NCI-H2227 (cell line): ENCODE results near the gene EARS2.
A peak's percentile ranks its signal among the peaks of the same experiment; 100 is the strongest.
"Not testable (repeated sequence)": the region's sequence is repeated elsewhere in the genome, so short reads cannot be mapped to it uniquely, and the experiment has no call there.

Source experiments
- DNase-seq: peaks from one replicate; lab custom pipeline; 2025; ENCODE audit not compliant: unreplicated experiment; lab: John Stamatoyannopoulos, UW

Gene EARS2

GRCh38 chr16:23556881-23557778 lies at the start of gene EARS2, which contains the start of gene UBFD1:
Gene EARS2, minus strand, starts transcription at chr16:23557350. Its CDS starts 7 bp downstream, at chr16:23557343.
Gene UBFD1, plus strand, starts transcription at chr16:23557727. Its CDS starts 16 bp downstream, at chr16:23557743.
- DNase-seq = peak; percentile 98

DNA sequence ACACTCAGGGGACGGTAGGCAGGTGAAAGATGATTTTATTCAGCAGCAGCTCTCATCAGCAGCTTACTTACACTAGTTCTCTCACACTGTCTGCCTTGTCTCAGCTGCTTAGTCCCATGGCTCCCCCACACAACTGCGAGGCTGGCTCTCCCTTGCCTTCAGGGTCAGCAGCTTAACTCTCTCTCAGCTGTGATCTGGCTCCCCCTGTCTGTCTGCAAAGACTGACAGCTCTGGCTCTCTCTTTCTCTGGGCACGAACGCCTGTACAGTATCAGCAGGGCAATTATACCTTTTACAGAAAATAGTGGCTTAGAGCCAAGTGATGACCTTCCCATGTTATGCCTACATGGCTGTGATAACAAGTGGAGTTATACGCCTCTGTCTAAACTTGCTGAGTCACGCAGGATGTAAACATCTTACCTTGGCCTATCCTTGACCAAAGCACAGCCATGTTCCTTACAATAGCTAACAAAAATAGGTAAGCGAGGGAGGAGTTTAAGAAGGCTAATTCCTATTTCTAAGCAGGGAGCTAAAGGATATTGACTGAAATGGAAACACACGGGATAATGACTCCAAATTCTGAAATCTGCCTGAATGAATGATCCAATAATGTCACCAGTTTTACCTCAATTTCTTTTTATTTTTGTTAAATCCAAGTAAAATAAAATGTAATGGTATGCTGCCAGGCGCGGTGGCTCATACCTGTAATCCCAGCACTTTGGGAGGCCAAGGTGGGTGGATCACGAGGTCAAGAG lies 40.0 kb upstream of the EARS2 start:
- DNase-seq = peak; percentile 44

DNA sequence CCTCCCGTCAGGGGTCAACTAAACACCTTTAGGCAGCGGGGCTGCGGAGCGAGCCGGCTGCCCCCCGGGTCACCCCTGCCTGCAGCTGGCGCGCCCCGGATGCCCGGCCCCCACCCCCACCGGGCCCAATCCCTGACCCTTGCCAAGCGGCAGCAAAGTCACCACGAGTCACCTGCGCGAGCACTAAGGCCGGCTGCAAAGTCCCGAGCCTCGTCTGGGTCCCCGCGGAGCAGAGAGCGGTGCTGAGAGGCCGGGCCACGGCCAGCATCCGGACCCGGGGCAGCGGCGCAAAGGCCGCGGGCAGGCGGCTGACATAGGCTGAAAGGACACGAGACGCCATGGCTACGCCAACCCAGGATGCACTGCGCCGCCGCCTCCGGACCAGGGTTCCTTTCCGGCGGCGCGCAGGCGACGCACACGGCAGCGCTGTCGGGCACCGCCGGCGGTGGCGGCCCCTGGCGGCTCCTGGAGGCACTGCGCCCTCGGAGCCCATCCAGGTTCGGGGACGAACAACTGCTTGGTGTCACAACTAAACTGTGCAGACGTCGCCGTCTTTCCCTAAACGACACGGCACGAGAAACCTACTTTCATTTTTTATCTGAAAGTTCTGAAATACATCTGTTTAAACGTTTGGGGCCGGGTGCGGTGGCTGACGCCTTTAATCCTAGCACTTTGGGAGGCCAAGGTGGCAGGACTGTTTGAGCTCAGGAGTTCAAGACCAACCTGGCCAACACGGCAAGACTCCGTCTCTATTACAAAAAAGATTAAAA lies 39.0 kb upstream of the EARS2 start, which contains the start of gene NDUFAB1:
NDUFAB1 (minus strand) TSS at position 366 of the 770 bp plus-strand sequence; CDS start at position 340, 26 bp downstream.
- peak; percentile 94 for DNase-seq

DNA sequence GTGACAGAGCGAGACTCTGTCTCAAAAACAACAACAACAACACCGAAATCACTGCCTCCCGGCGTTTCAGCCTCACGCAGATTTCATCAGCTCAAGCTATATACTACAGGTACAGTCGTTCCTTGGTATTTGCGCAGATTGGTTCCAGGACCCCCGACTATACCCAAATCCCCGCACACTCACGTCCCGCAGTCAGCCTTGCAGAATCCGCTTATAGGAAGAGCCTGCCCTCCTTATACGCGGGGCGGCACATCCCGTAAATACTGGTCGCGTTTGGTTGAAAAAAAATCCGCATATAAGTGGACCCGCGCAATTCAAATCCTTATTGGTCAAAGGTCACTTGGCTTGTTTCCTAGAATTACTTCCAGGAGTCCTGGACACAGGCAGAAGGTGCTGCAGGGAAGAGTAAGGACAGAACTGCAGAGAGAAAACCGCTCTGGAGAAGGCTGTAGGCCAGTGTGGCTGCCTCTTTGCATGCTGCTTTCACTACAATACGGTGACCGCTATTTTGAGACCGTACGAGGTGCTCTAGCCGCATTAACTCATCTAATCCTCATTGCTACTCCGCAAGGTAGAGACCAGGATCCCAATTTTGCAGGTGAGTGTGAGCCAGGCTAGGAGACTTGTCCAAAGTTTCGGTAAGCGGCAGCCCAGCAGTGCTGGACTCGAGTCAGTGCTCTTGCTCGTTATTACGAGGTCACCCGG lies 38.2 kb upstream of the EARS2 start:
- peak; percentile 24 for DNase-seq

DNA sequence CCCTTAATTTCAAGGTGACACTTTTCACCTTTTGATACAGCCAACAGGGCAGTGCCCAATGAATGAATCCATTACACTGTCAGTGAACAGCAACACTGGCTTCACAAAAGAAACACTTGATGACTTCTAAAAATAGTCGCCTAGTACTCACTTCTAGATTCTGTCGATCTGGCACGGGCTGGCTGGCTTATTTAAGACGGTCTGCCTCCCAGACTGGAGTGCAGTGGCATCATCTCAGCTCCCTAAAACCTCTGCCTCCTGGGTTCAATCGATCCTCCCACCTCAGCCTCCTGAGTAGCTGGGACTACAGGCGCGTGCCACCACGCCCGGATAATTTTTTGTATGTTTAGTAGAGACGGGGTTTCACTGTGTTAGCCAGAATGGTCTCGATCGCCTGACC lies 37.0 kb upstream of the EARS2 start:
- DNase-seq = no peak

DNA sequence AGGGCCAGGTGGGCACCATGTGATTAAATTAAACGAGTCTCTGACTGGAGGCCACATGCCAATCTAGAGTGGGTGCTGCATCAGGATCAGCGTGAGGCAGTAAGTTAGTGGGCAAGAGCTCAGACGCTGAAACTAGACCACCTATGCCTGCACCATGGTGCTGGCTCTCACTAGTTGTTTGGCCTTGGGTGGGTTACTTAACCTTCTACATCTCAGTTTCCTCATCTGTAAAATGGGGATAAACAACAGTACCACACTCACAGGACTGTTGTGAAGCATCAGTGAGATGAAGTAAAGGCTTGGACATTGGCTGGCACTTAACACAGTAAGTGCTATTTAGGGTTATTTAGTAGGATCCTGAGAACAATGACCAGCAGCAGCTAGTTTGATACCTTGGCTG lies 33.0 kb upstream of the EARS2 start:
- DNase-seq = no peak

- no peak for DNase-seq
These were observed 30.6 kb upstream of the EARS2 start for GRCh38 chr16:23587726-23588125.

DNA sequence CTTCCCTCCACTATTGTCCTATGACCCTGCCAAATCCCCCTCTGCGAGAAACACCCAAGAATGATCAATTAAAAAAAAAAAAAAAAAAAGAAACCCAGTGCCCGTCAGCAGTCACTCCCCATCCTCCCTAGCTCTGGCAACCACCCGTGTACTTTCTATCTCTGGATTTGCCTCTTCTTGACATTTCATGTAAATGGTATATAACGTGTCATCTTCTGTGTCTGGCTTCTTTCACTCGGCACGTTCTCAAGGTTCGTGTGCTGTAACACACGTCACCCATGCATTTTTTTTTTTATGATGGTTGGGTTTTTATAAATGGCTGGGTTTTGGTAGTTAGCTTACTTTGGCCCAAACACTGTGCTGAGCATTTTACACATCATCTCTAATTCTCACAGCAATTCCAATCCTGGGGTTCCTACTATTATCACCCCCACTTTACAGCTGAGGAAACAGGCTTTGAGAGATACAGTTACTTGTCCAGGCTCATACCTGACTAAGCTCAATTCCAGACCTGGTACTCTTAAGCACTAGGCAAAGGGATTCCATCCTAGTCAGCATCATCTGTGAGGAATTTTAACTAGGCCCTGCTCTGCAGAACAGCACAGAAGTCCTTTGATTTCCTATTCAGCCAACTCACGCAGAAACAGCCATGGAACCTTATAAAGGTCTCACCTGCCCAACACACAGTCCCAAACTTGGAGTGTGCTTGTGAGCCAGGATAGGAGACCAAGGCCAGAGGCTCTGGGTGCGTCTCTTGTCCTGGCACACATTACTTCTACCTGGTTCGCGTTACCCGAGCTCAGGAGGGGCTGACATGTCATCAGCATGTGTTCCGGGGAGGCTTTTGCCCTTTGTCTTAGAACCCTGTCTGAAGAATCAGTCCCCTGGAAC lies 27.3 kb upstream of the EARS2 start:
- no peak for DNase-seq

DNA sequence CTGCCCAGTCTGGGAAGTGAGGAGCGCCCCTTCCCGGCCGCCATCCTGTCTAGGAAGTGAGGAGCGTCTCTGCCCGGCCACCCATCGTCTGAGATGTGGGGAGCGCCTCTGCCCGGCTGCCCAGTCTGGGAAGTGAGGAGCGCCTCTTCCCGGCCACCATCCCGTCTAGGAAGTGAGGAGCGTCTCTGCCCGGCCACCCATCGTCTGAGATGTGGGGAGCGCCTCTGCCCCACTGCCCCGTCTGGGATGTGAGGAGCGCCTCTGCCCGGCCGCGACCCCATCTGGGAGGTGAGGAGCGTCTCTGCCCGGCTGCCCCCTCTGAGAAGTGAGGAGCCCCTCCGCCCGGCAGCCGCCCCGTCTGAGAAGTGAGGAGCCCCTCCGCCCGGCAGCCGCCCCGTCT lies 26.1 kb upstream of the EARS2 start:
- not testable (repeated sequence) for DNase-seq

DNA sequence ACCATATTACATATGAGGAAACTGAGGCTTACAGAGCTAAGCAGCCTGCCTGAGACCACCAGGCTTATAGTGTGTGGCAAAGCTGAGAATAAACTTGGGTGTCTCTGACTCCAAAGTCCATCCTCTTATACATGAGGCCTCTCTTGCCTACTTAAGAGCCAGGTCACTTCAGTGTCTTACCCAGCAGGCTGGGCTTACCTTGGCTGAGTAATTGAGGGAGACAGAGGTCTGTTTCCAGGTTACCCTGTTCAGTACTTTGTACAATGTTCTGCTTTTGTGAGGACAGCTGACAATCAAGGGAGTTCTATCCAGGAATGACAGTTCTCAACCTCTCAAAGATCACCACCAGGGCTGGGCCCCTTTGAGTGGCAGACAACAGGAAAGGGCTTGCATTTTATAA lies 24.6 kb upstream of the EARS2 start:
- no peak for DNase-seq

DNA sequence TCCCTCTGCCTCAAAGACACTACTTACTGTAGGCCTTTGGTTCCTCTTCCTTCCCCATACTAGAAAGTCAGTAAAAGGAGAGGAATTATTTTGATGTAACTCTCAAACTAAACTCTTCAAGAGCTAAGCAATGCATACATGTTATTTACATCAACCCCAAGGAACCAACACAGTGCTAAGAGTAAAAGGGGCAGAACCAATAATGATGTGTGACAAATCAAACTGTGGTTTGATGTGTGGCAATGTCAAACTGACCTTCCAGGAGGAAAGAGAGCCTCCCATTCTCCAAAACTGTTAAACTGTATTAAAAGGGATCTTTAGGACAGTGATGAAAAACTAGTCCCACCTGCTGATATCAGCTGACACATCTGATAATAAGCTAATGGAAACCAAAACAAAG lies 23.2 kb upstream of the EARS2 start:
- DNase-seq = no peak

DNA sequence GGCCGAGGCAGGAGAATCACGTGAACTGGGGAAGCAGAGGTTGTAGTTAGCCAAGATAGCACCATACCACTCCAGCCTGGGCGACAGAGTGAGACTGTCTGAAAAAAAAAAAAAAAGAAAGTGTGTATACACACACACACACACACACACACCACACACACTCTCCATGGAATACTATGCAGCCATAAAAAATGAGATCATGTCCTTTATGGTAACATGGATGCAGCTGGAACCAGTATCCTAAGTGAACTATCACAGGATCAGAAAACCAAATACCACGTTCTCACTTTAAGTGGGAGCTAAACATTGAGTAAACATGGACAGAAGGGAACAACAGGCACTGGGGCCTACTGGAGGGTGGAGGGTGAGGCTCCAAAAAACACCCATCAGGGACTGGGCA lies 22.2 kb upstream of the EARS2 start:
- DNase-seq = no peak

- no peak for DNase-seq
These were observed 21.1 kb upstream of the EARS2 start for GRCh38 chr16:23578101-23578830.

- no peak for DNase-seq
These were observed 20.3 kb upstream of the EARS2 start for GRCh38 chr16:23577493-23577892.

GRCh38 chr16:23575834-23576233 lies 18.7 kb upstream of the EARS2 start:
- no peak for DNase-seq

DNA sequence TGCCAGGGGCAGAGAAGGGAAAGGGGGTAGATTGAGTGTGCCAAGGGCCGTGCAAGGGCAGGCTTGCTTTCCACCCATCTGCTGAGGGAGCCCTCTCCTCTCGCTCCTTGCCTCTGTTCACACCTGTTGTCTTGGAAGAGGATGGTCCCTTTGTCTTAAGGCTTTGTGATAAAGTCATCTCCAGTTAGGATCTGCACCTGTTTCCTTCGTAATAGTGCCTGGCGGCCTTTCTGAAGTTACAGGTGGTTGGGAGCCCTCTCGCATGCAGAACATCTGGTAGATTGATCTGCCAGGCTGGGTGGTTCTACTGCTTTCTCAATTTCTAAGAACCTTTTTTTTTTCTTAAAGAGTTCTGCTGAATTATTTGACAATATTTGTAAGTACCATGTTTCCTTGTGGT lies 16.7 kb upstream of the EARS2 start:
- no peak for DNase-seq

GRCh38 chr16:23572394-23572793 lies 15.2 kb upstream of the EARS2 start:
- DNase-seq = no peak

GRCh38 chr16:23571895-23572294 lies 14.7 kb upstream of the EARS2 start:
- DNase-seq = no peak
